ENCODE measurements around the gene ZMAT2. TPM values are rescaled to one million over a fixed set of nuclear protein-coding genes. Genes with fewer than 3 reads are reported as not detected.
"Not testable (repeated sequence)": the region's sequence is repeated elsewhere in the genome, so short reads cannot be mapped to it uniquely, and the experiment has no call there.

The ZMAT2 gene
- total RNA-seq, 1 donor from 2014 or later, result 58.5 TPM

GRCh38 chr5:140708787-140709186 lies 8.5 kb downstream of the ZMAT2 start:
- DNase-seq (ENCODE audit: low spot score), result not testable (repeated sequence)

DNA sequence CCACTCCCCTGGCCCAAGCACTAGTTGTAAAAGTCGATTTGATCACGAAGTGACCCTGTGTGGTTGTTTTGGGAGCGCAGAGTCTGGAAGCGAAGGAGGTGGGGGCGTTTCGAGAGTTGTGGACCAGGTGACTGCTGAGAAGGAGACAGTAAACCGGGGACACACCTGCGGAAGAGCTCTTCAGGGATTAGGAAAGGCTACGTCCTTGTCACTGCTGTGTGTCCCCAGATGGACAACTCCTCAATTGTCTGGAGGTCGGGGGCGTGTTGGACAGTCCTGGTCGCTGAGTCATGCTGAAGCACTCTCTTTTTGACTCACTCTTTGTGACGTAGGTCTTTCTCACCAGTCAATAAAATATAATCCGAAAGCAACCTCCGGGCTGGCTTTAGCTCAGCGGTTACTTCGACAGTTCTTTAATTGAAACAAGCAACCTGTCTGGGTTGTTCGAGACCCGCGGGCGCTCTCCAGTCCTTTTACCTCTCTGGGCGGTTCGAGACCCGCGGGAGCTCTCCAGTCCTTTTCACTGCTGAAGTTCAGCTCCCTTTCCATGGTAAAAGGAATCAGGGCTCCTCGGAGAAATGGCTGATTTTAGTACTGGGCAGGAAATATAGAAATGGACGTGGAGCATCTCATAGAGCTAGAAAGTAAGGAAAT lies 10.8 kb downstream of the ZMAT2 start:
- DNase-seq (ENCODE audit: low spot score), result peak; percentile 95

DNA sequence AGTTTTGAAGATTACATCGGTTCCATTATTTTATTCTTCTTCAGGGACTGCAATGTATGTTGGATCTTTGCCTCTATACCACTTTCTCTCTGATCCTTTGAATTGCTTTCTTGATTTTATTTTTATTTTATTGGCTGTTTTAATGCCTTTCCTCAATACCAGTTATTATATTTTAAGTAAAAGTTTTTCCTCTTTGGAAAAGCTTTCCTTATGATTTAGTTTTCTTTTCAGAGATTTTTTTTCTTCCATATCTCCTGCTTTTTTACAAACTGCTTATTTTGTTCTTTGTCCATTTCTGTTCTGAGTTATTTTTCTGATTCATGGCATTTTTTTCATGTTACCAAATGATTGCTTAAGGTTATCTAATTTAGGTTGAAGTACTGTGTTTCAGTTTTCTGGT lies 11.5 kb downstream of the ZMAT2 start:
- DNase-seq (ENCODE audit: low spot score), result no peak

- no peak for DNase-seq (ENCODE audit: low spot score)
Measured at GRCh38 chr5:140713562-140714094, 13.4 kb downstream of the ZMAT2 start.

GRCh38 chr5:140716238-140716637 lies 16.0 kb downstream of the ZMAT2 start:
- DNase-seq (ENCODE audit: low spot score), result not testable (repeated sequence)

GRCh38 chr5:140718266-140718592 lies 18.0 kb downstream of the ZMAT2 start:
- DNase-seq (ENCODE audit: low spot score), result no peak

GRCh38 chr5:140720738-140721137 lies 20.5 kb downstream of the ZMAT2 start:
- DNase-seq (ENCODE audit: low spot score), result not testable (repeated sequence)

GRCh38 chr5:140721395-140721794 lies 21.1 kb downstream of the ZMAT2 start:
- DNase-seq (ENCODE audit: low spot score), result not testable (repeated sequence)

DNA sequence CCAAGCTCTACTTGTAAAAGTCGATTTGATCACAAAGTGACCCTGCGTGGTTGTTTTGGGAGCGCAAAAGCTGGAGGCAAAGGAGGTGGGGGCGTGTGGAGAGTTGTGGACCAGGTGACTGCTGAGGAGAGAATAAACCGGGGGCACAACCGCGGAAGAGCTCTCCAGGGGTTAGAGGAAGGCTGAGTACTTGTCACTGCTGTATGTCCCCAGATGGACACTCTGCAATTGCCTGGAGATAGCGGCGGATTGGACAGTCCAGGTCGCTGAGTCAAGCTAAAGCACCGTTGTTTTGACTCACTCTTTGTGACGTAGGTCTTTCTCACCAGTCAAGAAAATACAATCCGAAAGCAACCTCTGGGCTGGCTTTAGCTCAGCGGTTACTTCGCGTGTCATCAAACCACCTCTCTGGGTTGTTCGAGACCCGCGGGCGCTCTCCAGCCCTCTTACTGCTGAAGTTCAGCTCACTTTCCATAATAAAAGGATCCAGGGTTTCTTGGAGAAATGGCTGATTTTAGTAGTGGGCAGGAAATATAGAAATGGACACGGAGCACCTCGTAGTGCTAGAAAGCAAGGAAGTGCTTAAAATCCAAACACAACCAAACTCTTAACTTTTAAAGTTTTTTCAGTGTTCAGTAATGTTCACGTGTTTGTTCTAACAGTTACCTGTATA lies 25.7 kb downstream of the ZMAT2 start:
- DNase-seq (ENCODE audit: low spot score), result peak; percentile 51

GRCh38 chr5:140733098-140733497 lies 32.9 kb downstream of the ZMAT2 start:
- DNase-seq (ENCODE audit: low spot score), result no peak

DNA sequence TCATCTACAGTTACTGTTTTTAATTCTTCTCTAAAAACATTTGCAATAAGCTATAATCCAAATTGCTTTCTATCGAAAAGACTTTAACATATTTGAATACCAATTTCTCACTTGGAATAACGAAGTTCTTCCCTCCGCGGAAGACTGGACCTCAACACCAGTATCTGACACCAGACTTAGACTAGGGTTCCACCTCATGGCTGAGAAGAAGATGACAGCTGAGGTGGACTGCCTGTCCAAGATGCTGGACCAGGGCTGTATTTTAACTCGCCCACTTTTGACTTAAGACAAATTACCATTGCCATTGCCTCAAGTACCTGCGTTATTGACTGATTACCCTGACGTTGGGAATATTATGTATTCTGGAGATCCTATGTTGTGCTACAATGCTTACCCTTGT lies 34.1 kb downstream of the ZMAT2 start:
- no peak for DNase-seq (ENCODE audit: low spot score)

DNA sequence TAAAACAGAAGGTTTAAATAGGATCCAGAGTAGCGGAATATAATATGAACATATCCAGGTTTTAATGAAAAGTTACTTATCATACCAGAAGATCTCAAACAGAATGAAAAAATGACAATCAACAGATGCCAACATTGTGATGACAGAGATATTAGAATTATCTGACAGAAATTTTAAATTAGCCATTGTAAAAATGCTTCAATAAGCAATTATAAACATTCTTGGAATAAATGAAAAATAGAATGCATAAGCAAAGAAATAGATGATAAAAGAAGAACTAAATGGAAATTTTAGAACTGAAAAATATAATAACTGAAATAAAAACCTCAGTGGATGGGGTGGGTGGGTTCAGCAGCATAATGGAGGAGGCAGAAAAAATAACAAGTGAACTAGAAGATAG lies 37.2 kb downstream of the ZMAT2 start:
- no peak for DNase-seq (ENCODE audit: low spot score)

DNA sequence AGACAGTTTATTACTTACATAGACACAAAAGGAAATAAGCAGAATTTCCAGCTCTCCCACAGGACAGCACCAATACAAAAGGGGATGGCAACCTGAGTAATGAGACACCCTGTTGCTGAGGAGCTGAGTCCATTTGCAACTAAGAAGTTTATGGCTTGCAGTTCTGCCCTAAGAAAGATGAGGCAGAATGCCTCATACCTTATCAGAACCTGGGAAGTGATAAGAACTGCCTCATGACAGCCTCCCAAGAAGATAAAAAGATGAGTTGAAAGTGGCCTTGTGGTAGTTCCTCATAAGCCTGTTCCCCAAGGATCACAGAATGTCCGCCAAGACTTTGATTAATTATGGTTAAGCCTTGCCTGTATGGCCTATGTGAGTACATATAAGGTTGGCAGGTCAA lies 41.7 kb downstream of the ZMAT2 start:
- DNase-seq (ENCODE audit: low spot score), result no peak

- DNase-seq (ENCODE audit: low spot score), result no peak
Measured at GRCh38 chr5:140753561-140753960, 53.3 kb downstream of the ZMAT2 start.

Other genes with a start within 250 kb of the ZMAT2 start
- 25.9 TPM for gene EIF4EBP3, start 152.8 kb upstream of the ZMAT2 start, total RNA-seq
- 37.8 TPM for gene SRA1, start 143.0 kb upstream of the ZMAT2 start, total RNA-seq
- 31.9 TPM for gene APBB3, start 135.8 kb upstream of the ZMAT2 start, total RNA-seq
- 71.8 TPM for gene SLC35A4, start 135.6 kb upstream of the ZMAT2 start, total RNA-seq
- gene CD14, start 67.3 kb upstream of the ZMAT2 start, total RNA-seq, result 17.3 TPM
- 24.1 TPM for gene TMCO6, start 61.0 kb upstream of the ZMAT2 start, total RNA-seq
- 48.1 TPM for gene NDUFA2, start 52.8 kb upstream of the ZMAT2 start, total RNA-seq
- gene IK, start 52.6 kb upstream of the ZMAT2 start, total RNA-seq, result 78.8 TPM
- gene WDR55, start 35.5 kb upstream of the ZMAT2 start, total RNA-seq, result 26.3 TPM
- 2.7 TPM for gene DND1, start 26.9 kb upstream of the ZMAT2 start, total RNA-seq
- gene HARS1, start 9.1 kb upstream of the ZMAT2 start, total RNA-seq, result 57.0 TPM
- gene HARS2, start 9.0 kb upstream of the ZMAT2 start, total RNA-seq, result 34.0 TPM
- gene PCDHA1, start 85.7 kb downstream of the ZMAT2 start, total RNA-seq, result not detected
- gene PCDHA2, start 94.4 kb downstream of the ZMAT2 start, total RNA-seq, result not detected
- 0.31 TPM for gene PCDHA3, start 100.6 kb downstream of the ZMAT2 start, total RNA-seq
- gene PCDHA4, start 106.6 kb downstream of the ZMAT2 start, total RNA-seq, result 1.5 TPM
- gene PCDHA5, start 121.2 kb downstream of the ZMAT2 start, total RNA-seq, result 0.49 TPM
- gene PCDHA6, start 127.5 kb downstream of the ZMAT2 start, total RNA-seq, result 0.96 TPM
- 1.1 TPM for gene PCDHA7, start 133.8 kb downstream of the ZMAT2 start, total RNA-seq
- not detected for gene PCDHA8, start 140.7 kb downstream of the ZMAT2 start, total RNA-seq
- gene PCDHA9, start 147.9 kb downstream of the ZMAT2 start, total RNA-seq, result 0.34 TPM
- 1.5 TPM for gene PCDHA10, start 155.4 kb downstream of the ZMAT2 start, total RNA-seq
- gene PCDHA11, start 168.5 kb downstream of the ZMAT2 start, total RNA-seq, result 0.57 TPM
- 0.89 TPM for gene PCDHA12, start 174.9 kb downstream of the ZMAT2 start, total RNA-seq
- 0.42 TPM for gene PCDHA13, start 181.7 kb downstream of the ZMAT2 start, total RNA-seq
- 0.47 TPM for gene PCDHAC1, start 225.9 kb downstream of the ZMAT2 start, total RNA-seq